ENCODE measurements around the gene ZBTB7A.

Gene ZBTB7A

DNA sequence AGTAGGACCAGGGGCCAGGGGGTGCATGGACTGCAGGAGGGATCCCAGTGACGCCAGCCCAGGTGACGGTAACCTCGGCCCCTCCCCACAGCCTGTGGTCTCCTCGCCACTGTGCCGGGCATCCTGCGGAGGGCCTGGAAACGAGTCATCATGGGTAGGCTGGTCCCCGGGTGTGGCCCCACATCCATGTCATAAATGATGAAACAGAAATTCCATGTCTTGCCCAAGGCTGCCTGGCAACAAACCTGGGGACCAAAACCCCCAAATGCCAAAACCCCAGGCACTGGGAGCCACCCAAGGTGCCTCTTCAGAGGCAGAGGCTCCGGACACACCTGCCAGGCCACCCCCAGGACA lies 36.4 kb upstream of the ZBTB7A start:
- Histone ChIP-seq H2AFZ (ENCODE audit: low read depth) (no peak overlapping the region), H3K27me3 (ENCODE audit: insufficient read depth, low read depth) (no peaks in the 10 kb centered on the region), H3K27ac (no peak overlapping the region), H3K4me2 (no peak overlapping the region), H3K4me3 (IDR thresholded peaks at IDR 0.05; ENCODE audit: insufficient read depth, low read depth, low read length) (no peak overlapping the region), H3K36me3 (ENCODE audit: insufficient read depth) (no peaks in the 10 kb centered on the region), H3K4me1 (ENCODE audit: low read depth, poor library complexity, severe bottlenecking) (peaks cover 6% of the 10 kb centered on the region), H3K9ac (no peak overlapping the region), H3K79me2 (ENCODE audit: insufficient read depth, low read depth) (no peaks in the 10 kb centered on the region), H4K20me1 (ENCODE audit: insufficient read depth) (no peaks in the 10 kb centered on the region)
- no peak for TF ChIP-seq CTCF (conservative IDR thresholded peaks at IDR 0.05; ENCODE audit: low read depth, low read length)

DNA sequence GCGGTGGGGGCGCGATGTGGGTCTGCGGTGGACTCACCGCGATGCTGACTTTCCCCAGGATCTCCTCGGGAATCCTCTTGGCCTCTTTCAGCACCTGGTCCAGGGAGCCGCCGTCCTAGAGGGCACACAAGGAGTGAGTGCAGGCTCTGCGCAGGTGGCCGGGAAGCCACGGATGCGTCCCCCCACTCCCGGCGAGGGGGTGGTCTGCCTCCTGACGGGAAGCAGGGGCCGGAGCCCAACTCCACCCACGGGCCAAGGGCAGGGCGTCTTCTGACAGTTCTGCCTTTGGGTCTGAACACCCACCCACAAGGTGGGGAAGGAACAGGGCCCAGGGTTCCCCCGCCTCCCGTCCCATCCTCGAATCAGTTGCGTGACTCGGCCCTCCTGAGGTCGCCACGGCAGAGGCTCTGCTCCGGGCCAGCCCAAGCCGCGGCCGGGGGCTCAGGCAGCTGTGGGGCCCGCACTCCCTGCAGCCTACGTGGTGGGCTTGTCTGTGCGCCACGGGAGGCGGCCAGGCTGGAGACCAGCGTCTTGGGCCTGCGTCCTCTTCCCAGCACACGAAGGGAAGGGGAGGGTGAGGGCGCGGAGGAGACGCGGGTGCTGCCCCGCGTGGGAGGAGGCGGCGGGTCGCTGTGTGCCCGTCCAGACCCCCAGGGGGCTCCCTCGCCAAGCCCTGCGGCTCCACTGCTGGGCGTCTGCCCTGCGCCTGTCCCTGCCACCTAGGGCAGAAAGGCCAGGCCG lies 35.8 kb upstream of the ZBTB7A start:
- H3K4me3 ChIP-seq (IDR thresholded peaks at IDR 0.05; ENCODE audit: insufficient read depth, low read depth, low read length) = no peak overlapping the region
- H3K27me3 ChIP-seq (ENCODE audit: insufficient read depth, low read depth) = no peaks in the 10 kb centered on the region
- no peak overlapping the region for H3K4me2 ChIP-seq
- H3K36me3 ChIP-seq (ENCODE audit: insufficient read depth) = no peaks in the 10 kb centered on the region
- H3K4me1 ChIP-seq (ENCODE audit: low read depth, poor library complexity, severe bottlenecking) = peaks cover 6% of the 10 kb centered on the region
- no peak overlapping the region for H2AFZ ChIP-seq (ENCODE audit: low read depth)
- H3K9ac ChIP-seq = no peak overlapping the region
- H4K20me1 ChIP-seq (ENCODE audit: insufficient read depth) = no peaks in the 10 kb centered on the region
- H3K27ac ChIP-seq = no peak overlapping the region
- TF ChIP-seq CTCF (conservative IDR thresholded peaks at IDR 0.05; ENCODE audit: low read depth, low read length) = no peak
- H3K79me2 ChIP-seq (ENCODE audit: insufficient read depth, low read depth) = no peaks in the 10 kb centered on the region

GRCh38 chr19:4101496-4101770 lies 34.7 kb upstream of the ZBTB7A start:
- Histone ChIP-seq H3K4me1 (ENCODE audit: low read depth, poor library complexity, severe bottlenecking) (peaks cover 6% of the 10 kb centered on the region), H4K20me1 (ENCODE audit: insufficient read depth) (no peaks in the 10 kb centered on the region), H3K79me2 (ENCODE audit: insufficient read depth, low read depth) (no peaks in the 10 kb centered on the region), H3K27ac (no peak overlapping the region), H3K27me3 (ENCODE audit: insufficient read depth, low read depth) (no peaks in the 10 kb centered on the region), H3K36me3 (ENCODE audit: insufficient read depth) (no peaks in the 10 kb centered on the region), H3K4me2 (no peak overlapping the region), H3K4me3 (IDR thresholded peaks at IDR 0.05; ENCODE audit: insufficient read depth, low read depth, low read length) (no peak overlapping the region), H2AFZ (ENCODE audit: low read depth) (no peak overlapping the region), H3K9ac (no peak overlapping the region)
- TF ChIP-seq CTCF (conservative IDR thresholded peaks at IDR 0.05; ENCODE audit: low read depth, low read length) = no peak

- no peak for TF ChIP-seq CTCF (conservative IDR thresholded peaks at IDR 0.05; ENCODE audit: low read depth, low read length)
- H2AFZ ChIP-seq (ENCODE audit: low read depth) = no peak overlapping the region
- no peaks in the 10 kb centered on the region for H4K20me1 ChIP-seq (ENCODE audit: insufficient read depth)
- H3K9ac ChIP-seq = no peak overlapping the region
- H3K4me1 ChIP-seq (ENCODE audit: low read depth, poor library complexity, severe bottlenecking) = peaks cover 4% of the 10 kb centered on the region
- no peak overlapping the region for H3K4me2 ChIP-seq
- no peak overlapping the region for H3K27ac ChIP-seq
- no peaks in the 10 kb centered on the region for H3K79me2 ChIP-seq (ENCODE audit: insufficient read depth, low read depth)
- no peaks in the 10 kb centered on the region for H3K36me3 ChIP-seq (ENCODE audit: insufficient read depth)
- H3K4me3 ChIP-seq (IDR thresholded peaks at IDR 0.05; ENCODE audit: insufficient read depth, low read depth, low read length) = no peak overlapping the region
- H3K27me3 ChIP-seq (ENCODE audit: insufficient read depth, low read depth) = no peaks in the 10 kb centered on the region
Measured at GRCh38 chr19:4100647-4101495, 34.2 kb upstream of the ZBTB7A start.

Data from KMS-11 (cell line).